GM12878 (cell line): Measurements from ENCODE around the gene COL5A1. TPM values are rescaled to one million over a fixed set of nuclear protein-coding genes. Genes with fewer than 3 reads are reported as not detected.

Source experiments
- ATAC-seq: fragments of 200-7000 bp; cut with Tn5 transposase; 3 replicates; pipeline ENCODE4 v1.9.1; 2020; ENCODE audit warnings: mild to moderate bottlenecking, moderate library complexity
- BruUV-seq: library from RNA; stranded (reverse); fragments of 400-500 nt; replicated peaks from 2 replicates; lab custom pipeline; 2021; lab: Mats Ljungman, UMichigan
- CTCF ChIA-PET: fragments of 300-600 bp; sonication (Branson Sonifier 250); formaldehyde crosslinking; extraction: SDS; loops from one replicate; lab custom pipeline; 2021; ENCODE audit warnings: inconsistent platforms; lab: Yijun Ruan, JAX
- POLR2A ChIA-PET: fragments of 350-600 bp; formaldehyde crosslinking; extraction: SDS; loops from one replicate; lab custom pipeline; 2021; ENCODE audit warnings: inconsistent platforms; lab: Charles Lee
- RAD21 ChIA-PET: fragments of 300-600 bp; sonication (Branson Sonifier 250); formaldehyde crosslinking; loops from one replicate; lab custom pipeline; 2023; ENCODE audit warnings: antibody characterized with exemption; ENCODE audit not compliant: unreplicated experiment; lab: Charles Lee
- SMC1A ChIA-PET: fragments of 300-600 bp; sonication (Branson Sonifier 250); formaldehyde crosslinking; loops from one replicate; lab custom pipeline; 2023; ENCODE audit not compliant: unreplicated experiment, uncharacterized antibody; lab: Charles Lee
- DNase-seq: peaks from one replicate; pipeline ENCODE4 v3.0.0-alpha.2; 2011; ENCODE audit warnings: low read depth, low spot score
- FAIRE-seq: peaks from 3 replicates; lab custom pipeline; 2011; peaks lifted over from hg19 to GRCh38; lab: Jason Lieb, UNC
- H2AFZ ChIP-seq: 2 replicates; pipeline ENCODE4 v1.6.0; 2011; ENCODE audit warnings: low read depth, low read length, control low read depth; ENCODE audit not compliant: control insufficient read depth
- H3K27ac ChIP-seq: 2 replicates; pipeline ENCODE4 v1.5.1; 2011; ENCODE audit warnings: control low read depth; ENCODE audit not compliant: control insufficient read depth, insufficient read depth
- H3K27me3 ChIP-seq, 2 experiments: replicated peaks in 1 of 2; 2 replicates each; pipeline versions ENCODE4 v1.6.0 to v1.6.1; 2011; ENCODE audit warnings: low read length in 1 of 2; ENCODE audit not compliant: control insufficient read depth in 2 of 2, insufficient read depth in 2 of 2
- H3K36me3 ChIP-seq, 2 experiments: 2 replicates each; pipeline ENCODE4 v1.5.1; 2011; ENCODE audit warnings: low read length in 1 of 2; ENCODE audit not compliant: control insufficient read depth in 2 of 2, insufficient read depth in 2 of 2
- H3K4me1 ChIP-seq: 2 replicates; pipeline ENCODE4 v1.6.1; 2011; ENCODE audit warnings: mild to moderate bottlenecking, low read length, moderate library complexity, mixed read lengths; ENCODE audit not compliant: control insufficient read depth, insufficient read depth
- H3K4me2 ChIP-seq: 2 replicates; pipeline ENCODE4 v1.6.0; 2011; ENCODE audit warnings: control low read depth; ENCODE audit not compliant: control insufficient read depth, insufficient read depth
- H3K4me3 ChIP-seq: fragments of 200-600 bp; sonication (generic); 2 replicates; pipeline ENCODE4 v1.5.1; 2016
- H3K79me2 ChIP-seq: 2 replicates; pipeline ENCODE4 v1.6.0; 2011; ENCODE audit warnings: low read length; ENCODE audit not compliant: control insufficient read depth, insufficient read depth
- H3K9ac ChIP-seq: 2 replicates; pipeline ENCODE4 v1.8.0; 2011; ENCODE audit warnings: low read length, control low read depth, mixed read lengths; ENCODE audit not compliant: control insufficient read depth, insufficient read depth
- H3K9me3 ChIP-seq: replicated peaks from 3 replicates; pipeline ENCODE4 v1.5.1; 2011; ENCODE audit warnings: mild to moderate bottlenecking, low read length; ENCODE audit not compliant: control insufficient read depth, insufficient read depth
- H4K20me1 ChIP-seq: 2 replicates; pipeline ENCODE4 v1.6.0; 2011; ENCODE audit not compliant: control insufficient read depth, insufficient read depth
- GABPA ChIP-seq: IDR thresholded peaks from 2 replicates; pipeline ENCODE4 v1.6.1; 2014; ENCODE audit warnings: antibody characterized with exemption, low read depth, mild to moderate bottlenecking, inconsistent platforms
- IRF5 ChIP-seq: fragments of 450-650 bp; IDR thresholded peaks from 2 replicates; pipeline ENCODE4 v1.6.1; 2017; ENCODE audit warnings: borderline replicate concordance
- MEF2A ChIP-seq: IDR thresholded peaks from 2 replicates; pipeline ENCODE4 v1.6.1; 2011; ENCODE audit warnings: low read depth, mild to moderate bottlenecking, low read length, moderate library complexity; ENCODE audit not compliant: insufficient read depth
- MLLT1 ChIP-seq: fragments of 450-650 bp; IDR thresholded peaks from 2 replicates; pipeline ENCODE4 v1.6.1; 2016; ENCODE audit warnings: mild to moderate bottlenecking
- PKNOX1 ChIP-seq: fragments of 450-650 bp; IDR thresholded peaks from 2 replicates; pipeline ENCODE4 v1.6.1; 2016; ENCODE audit warnings: mild to moderate bottlenecking
- SMC3 ChIP-seq: IDR thresholded peaks from 2 replicates; pipeline ENCODE4 v1.6.1; 2011; ENCODE audit warnings: low read length, improper control_type of control experiment, borderline replicate concordance
- ZNF687 ChIP-seq: fragments of 450-650 bp; IDR thresholded peaks from 2 replicates; pipeline ENCODE4 v1.6.1; 2017; ENCODE audit warnings: mild to moderate bottlenecking, moderate library complexity
- ZSCAN29 ChIP-seq: fragments of 450-650 bp; IDR thresholded peaks from 2 replicates; pipeline ENCODE4 v1.6.1; 2017; ENCODE audit warnings: mild to moderate bottlenecking, moderate library complexity
- WGBS: methylation state at CpG from one replicate; pipeline ENCODE4 v1.1.6; 2016; ENCODE audit warnings: low lambda C conversion rate; ENCODE audit not compliant: insufficient replicate concordance, insufficient coverage; ENCODE audit errors: missing lambda C conversion rate; 5-methylcytosine and 5-hydroxymethylcytosine counted together
- in situ Hi-C: fragments of 300-500 bp; cut with MboI; formaldehyde crosslinking; loops from 9 replicates; pipeline ENCODE4 v1.14.3; 2018; ENCODE audit warnings: mixed read lengths
- intact Hi-C: fragments of 100-400 bp; cut with micrococcal nuclease; formaldehyde crosslinking; loops from one replicate; pipeline ENCODE4 v1.14.2; 2022; ENCODE audit not compliant: unreplicated experiment
- polyA plus RNA-seq, 11 experiments: library from polyadenylated mRNA; depleted of rRNA in 4 of 11; unstranded in 6 of 11; stranded (reverse) in 5 of 11; fragments of >200 nt; fragmentation: Nextera tagmentation in 4 of 11; fragmentation: Illumina TruSeq in 1 of 11; extraction: Ambion mirVana in 4 of 11; extraction: Trizol in 1 of 11; gene quantifications; 1 replicate in 1 of 11; 2 replicates in 10 of 11; pipeline versions ENCODE4 v1.2.1 to v1.2.3, GENCODE V29; 2011 to 2016; ENCODE audit warnings: inconsistent platforms in 2 of 11, missing spikeins in 2 of 11, low read depth in 1 of 11
- total RNA-seq, 4 experiments: library from RNA; depleted of rRNA in 3 of 4; stranded (reverse); fragments of >200 nt in 3 of 4; fragmentation: Illumina TruSeq in 1 of 4; extraction: Trizol in 1 of 4; gene quantifications; 2 replicates each; pipeline versions ENCODE4 v1.2.1 to v1.2.3, GENCODE V29; 2013 to 2021

Gene COL5A1
- total and polyA plus RNA-seq, 10 of the 15 experiments (the other 5 are each of a cell fraction or from before 2014, with no cell fraction given): under 0.01 to 0.15 (median 0.13) TPM; not detected in 4

GRCh38 chr9:134717924-134718645 is 76.5 kb downstream of the COL5A1 start (continued):
- TF ChIP-seq MLLT1 (no peak), IRF5 (no peak), GABPA (no peak)
- TF ChIP-seq, all 136 proteins: peak for 0

- BruUV-seq: no TSS peak
- no peaks in the 10 kb centered on the region; a peak in 2 of 4 replicates for H3K27me3 ChIP-seq
- H3K9ac ChIP-seq: no peak overlapping the region
- no peaks in the 10 kb centered on the region for H4K20me1 ChIP-seq
- DNase-seq (no peak), ATAC-seq (no peak), FAIRE-seq (no peak)
- ChIA-PET SMC1A (no interaction called here), CTCF (no interaction called here), POLR2A (no interaction called here), RAD21 (no interaction called here)
- no peaks in the 10 kb centered on the region for H3K9me3 ChIP-seq
- H3K79me2 ChIP-seq: no peaks in the 10 kb centered on the region
- no peak for TF ChIP-seq PKNOX1
- no peak for TF ChIP-seq SMC3
- TF ChIP-seq ZSCAN29: no peak
- no peak for TF ChIP-seq MEF2A
- no peak for TF ChIP-seq ZNF687
- no peak overlapping the region for H3K27ac ChIP-seq
- no peak overlapping the region for H2AFZ ChIP-seq
- no peak overlapping the region for H3K4me2 ChIP-seq
- H3K4me3 ChIP-seq: no peak overlapping the region
- no peaks in the 10 kb centered on the region for H3K36me3 ChIP-seq
- WGBS: 55% methylated on average over 11 of the region's 11 CpGs
- intact Hi-C loops: no loop called here
- H3K4me1 ChIP-seq: no peaks in the 10 kb centered on the region
- in situ Hi-C loops: no loop called here
These were observed 77.7 kb downstream of the COL5A1 start for GRCh38 chr9:134719331-134719730.
